ENCODE results near the gene ARHGAP29. TPM values are rescaled to one million over a fixed set of nuclear protein-coding genes. Genes with fewer than 3 reads are reported as not detected.

The ARHGAP29 gene
- total and polyA plus RNA-seq, 2 donors (not counting 1 experiment from before 2014, with no cell fraction given) = 26.6 to 37.3 TPM

DNA sequence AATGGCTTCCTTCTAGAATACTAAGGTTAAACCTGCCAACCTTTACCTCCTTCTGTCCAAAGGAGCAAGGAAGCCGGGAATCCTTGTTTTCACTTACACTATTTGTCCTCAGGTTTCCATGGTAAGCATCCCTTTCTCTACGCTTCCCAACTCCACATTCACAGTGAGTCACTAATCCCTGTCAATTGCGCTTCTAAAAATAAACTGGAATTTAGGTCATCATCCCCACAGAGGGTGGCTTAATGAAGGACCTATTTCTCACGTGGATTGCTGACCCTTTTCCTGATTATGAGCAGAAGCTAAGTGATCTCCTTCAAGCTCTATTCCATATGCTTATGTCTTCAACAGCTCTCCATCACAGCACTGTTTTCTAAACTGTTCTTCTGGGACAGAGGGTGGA, 76.6 kb downstream of the ARHGAP29 start:
- Histone ChIP-seq H3K27me3 (ENCODE audit: control insufficient read depth, insufficient read depth, low read length) (no peaks in the 10 kb centered on the region), H3K4me3 (replicated peaks in 1 of 4; ENCODE audit: control extremely low read depth in 1 of 4, insufficient read depth in 1 of 4, low read depth in 3 of 4, low read length in 4 of 4) (no peak overlapping the region), H3K79me2 (ENCODE audit: control insufficient read depth, insufficient read depth, low read length) (no peaks in the 10 kb centered on the region), H3K4me1 (ENCODE audit: control insufficient read depth, extremely low read depth, insufficient read depth, low read length) (no peaks in the 10 kb centered on the region), H3K4me2 (ENCODE audit: extremely low read depth, insufficient read depth, low read length) (no peak overlapping the region), H3K27ac (ENCODE audit: insufficient read depth, low read length) (no peak overlapping the region), H4K20me1 (ENCODE audit: control insufficient read depth, extremely low read depth, insufficient read depth, low read length) (no peaks in the 10 kb centered on the region), H3K36me3 (ENCODE audit: control insufficient read depth, insufficient read depth, low read length) (no peaks in the 10 kb centered on the region), H2AFZ (ENCODE audit: low read length) (no peak overlapping the region), H3K9me3 (ENCODE audit: control insufficient read depth, insufficient read depth, low read depth, low read length) (no peaks in the 10 kb centered on the region), H3K9ac (ENCODE audit: insufficient read depth, low read length) (no peak overlapping the region)
- DNase-seq (ENCODE audit: low read depth in 2 of 2) = peak; percentile 59 to 85
- TF ChIP-seq, protein P1, sequence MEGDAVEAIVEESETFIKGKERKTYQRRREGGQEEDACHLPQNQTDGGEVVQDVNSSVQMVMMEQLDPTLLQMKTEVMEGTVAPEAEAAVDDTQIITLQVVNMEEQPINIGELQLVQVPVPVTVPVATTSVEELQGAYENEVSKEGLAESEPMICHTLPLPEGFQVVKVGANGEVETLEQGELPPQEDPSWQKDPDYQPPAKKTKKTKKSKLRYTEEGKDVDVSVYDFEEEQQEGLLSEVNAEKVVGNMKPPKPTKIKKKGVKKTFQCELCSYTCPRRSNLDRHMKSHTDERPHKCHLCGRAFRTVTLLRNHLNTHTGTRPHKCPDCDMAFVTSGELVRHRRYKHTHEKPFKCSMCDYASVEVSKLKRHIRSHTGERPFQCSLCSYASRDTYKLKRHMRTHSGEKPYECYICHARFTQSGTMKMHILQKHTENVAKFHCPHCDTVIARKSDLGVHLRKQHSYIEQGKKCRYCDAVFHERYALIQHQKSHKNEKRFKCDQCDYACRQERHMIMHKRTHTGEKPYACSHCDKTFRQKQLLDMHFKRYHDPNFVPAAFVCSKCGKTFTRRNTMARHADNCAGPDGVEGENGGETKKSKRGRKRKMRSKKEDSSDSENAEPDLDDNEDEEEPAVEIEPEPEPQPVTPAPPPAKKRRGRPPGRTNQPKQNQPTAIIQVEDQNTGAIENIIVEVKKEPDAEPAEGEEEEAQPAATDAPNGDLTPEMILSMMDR (conservative IDR thresholded peaks at IDR 0.05 in 1 of 2, IDR thresholded peaks at IDR 0.05 in 1 of 2; ENCODE audit: low read depth in 1 of 2, low read length in 2 of 2) = no peak
- no peak for TF ChIP-seq EZH2 (IDR thresholded peaks at IDR 0.05; ENCODE audit: low read length, missing control alignments)

DNA sequence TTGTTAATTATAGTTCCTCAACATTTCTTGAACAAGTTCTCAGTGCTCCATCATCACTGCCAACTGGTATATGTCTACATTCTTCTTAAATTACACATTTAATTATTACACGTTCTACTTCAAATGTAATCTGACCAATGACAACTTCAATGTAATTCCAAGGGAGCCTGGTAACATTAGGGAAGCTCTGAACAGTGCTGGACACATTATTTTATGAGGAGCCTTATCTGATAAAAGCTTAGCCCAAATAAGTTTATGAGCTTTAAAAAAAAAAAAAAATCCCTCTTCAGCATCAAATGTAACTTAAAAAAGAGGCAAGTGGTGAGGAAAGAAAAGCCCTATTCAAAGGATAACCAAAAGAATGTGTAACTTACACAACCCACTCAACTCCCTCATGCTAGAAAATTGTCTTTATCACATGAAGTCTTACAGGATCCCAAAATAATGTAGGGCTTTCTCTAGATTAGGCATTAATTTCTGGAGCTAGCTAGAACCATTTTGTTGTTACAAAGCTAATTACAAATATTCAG, 81.2 kb downstream of the ARHGAP29 start:
- no peaks in the 10 kb centered on the region for H3K27me3 ChIP-seq (ENCODE audit: control insufficient read depth, insufficient read depth, low read length)
- H3K4me3 ChIP-seq (replicated peaks in 1 of 4; ENCODE audit: control extremely low read depth in 1 of 4, insufficient read depth in 1 of 4, low read depth in 3 of 4, low read length in 4 of 4) = no peak overlapping the region
- no peak overlapping the region for H3K27ac ChIP-seq (ENCODE audit: insufficient read depth, low read length)
- no peak overlapping the region for H3K4me2 ChIP-seq (ENCODE audit: extremely low read depth, insufficient read depth, low read length)
- no peaks in the 10 kb centered on the region for H3K4me1 ChIP-seq (ENCODE audit: control insufficient read depth, extremely low read depth, insufficient read depth, low read length)
- H2AFZ ChIP-seq (ENCODE audit: low read length) = no peak overlapping the region
- H4K20me1 ChIP-seq (ENCODE audit: control insufficient read depth, extremely low read depth, insufficient read depth, low read length) = no peaks in the 10 kb centered on the region
- TF ChIP-seq, protein P1 (conservative IDR thresholded peaks at IDR 0.05 in 1 of 2, IDR thresholded peaks at IDR 0.05 in 1 of 2; ENCODE audit: low read depth in 1 of 2, low read length in 2 of 2) = no peak
- no peak for TF ChIP-seq EZH2 (IDR thresholded peaks at IDR 0.05; ENCODE audit: low read length, missing control alignments)
- H3K79me2 ChIP-seq (ENCODE audit: control insufficient read depth, insufficient read depth, low read length) = no peaks in the 10 kb centered on the region
- no peaks in the 10 kb centered on the region for H3K9me3 ChIP-seq (ENCODE audit: control insufficient read depth, insufficient read depth, low read depth, low read length)
- H3K9ac ChIP-seq (ENCODE audit: insufficient read depth, low read length) = no peak overlapping the region
- DNase-seq (ENCODE audit: low read depth in 2 of 2) = peak in 1 of 2 donors; percentile 29
- no peaks in the 10 kb centered on the region for H3K36me3 ChIP-seq (ENCODE audit: control insufficient read depth, insufficient read depth, low read length)

DNA sequence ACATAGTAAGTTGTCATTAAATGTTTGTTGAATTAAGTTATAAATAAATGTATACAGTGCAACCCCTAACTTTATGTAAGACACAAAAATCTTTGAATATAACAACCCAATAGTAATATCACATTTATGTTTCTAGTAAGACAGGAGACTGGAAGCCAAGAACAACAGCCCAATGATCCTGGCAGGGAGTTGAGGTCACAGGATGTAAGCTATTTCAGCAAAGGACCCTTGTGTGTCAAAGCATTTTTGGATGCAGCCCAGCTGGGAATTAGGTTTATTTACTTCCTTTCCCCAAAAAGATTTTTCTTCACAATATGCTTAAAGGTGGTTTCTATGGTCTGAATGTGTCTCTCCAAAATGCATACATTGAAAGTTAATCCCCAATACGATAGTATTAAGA, 82.4 kb downstream of the ARHGAP29 start:
- Histone ChIP-seq H3K4me2 (ENCODE audit: extremely low read depth, insufficient read depth, low read length) (no peak overlapping the region), H3K27ac (ENCODE audit: insufficient read depth, low read length) (no peak overlapping the region), H3K9me3 (ENCODE audit: control insufficient read depth, insufficient read depth, low read depth, low read length) (no peaks in the 10 kb centered on the region), H3K4me1 (ENCODE audit: control insufficient read depth, extremely low read depth, insufficient read depth, low read length) (no peaks in the 10 kb centered on the region), H3K4me3 (replicated peaks in 1 of 4; ENCODE audit: control extremely low read depth in 1 of 4, insufficient read depth in 1 of 4, low read depth in 3 of 4, low read length in 4 of 4) (no peak overlapping the region), H3K9ac (ENCODE audit: insufficient read depth, low read length) (no peak overlapping the region), H4K20me1 (ENCODE audit: control insufficient read depth, extremely low read depth, insufficient read depth, low read length) (no peaks in the 10 kb centered on the region), H3K36me3 (ENCODE audit: control insufficient read depth, insufficient read depth, low read length) (no peaks in the 10 kb centered on the region), H3K79me2 (ENCODE audit: control insufficient read depth, insufficient read depth, low read length) (no peaks in the 10 kb centered on the region), H2AFZ (ENCODE audit: low read length) (no peak overlapping the region), H3K27me3 (ENCODE audit: control insufficient read depth, insufficient read depth, low read length) (no peaks in the 10 kb centered on the region)
- peak in 1 of 2 donors; percentile 42 for DNase-seq (ENCODE audit: low read depth in 2 of 2)
- TF ChIP-seq, protein P1 (conservative IDR thresholded peaks at IDR 0.05 in 1 of 2, IDR thresholded peaks at IDR 0.05 in 1 of 2; ENCODE audit: low read depth in 1 of 2, low read length in 2 of 2) = no peak

Measured in fibroblast of lung (primary cell).